SK-N-SH (cell line): ENCODE measurements around the gene RPS6KA2. TPM values are rescaled to one million over a fixed set of nuclear protein-coding genes. Genes with fewer than 3 reads are reported as not detected.

Experiments used
- CTCF ChIA-PET: fragments of 300-600, 350-600 bp; formaldehyde crosslinking; extraction: SDS; loops from one replicate; lab custom pipeline; 2021; lab: Yijun Ruan, JAX
- POLR2A ChIA-PET: fragments of 350-600 bp; sonication (Branson Sonifier 250); formaldehyde crosslinking; extraction: SDS; loops from one replicate; lab custom pipeline; 2020; ENCODE audit warnings: antibody characterized with exemption, inconsistent platforms; lab: Yijun Ruan, JAX
- DNase-seq: peaks from one replicate; pipeline ENCODE4 v3.0.0; 2012
- H2AFZ ChIP-seq: fragments of 200-600 bp; sonication (generic); 2 replicates; pipeline ENCODE4 v1.8.1; 2016; ENCODE audit warnings: antibody characterized with exemption, mild to moderate bottlenecking, low read depth
- H3F3A ChIP-seq: fragments of 200-600 bp; sonication (generic); replicated peaks from 2 replicates; pipeline ENCODE3; 2016; ENCODE audit warnings: antibody characterized with exemption, mild to moderate bottlenecking; ENCODE audit not compliant: insufficient read depth
- H3K27ac ChIP-seq, 2 experiments: fragments of 200-500 bp in 1 of 2; fragments of 200-600 bp in 1 of 2; sonication (Bioruptor generic) in 1 of 2; sonication (generic), shearing (Covaris generic) in 1 of 2; 2 replicates each; pipeline versions ENCODE4 v1.5.1 to v1.6.1; 2014 to 2016; ENCODE audit warnings: low read depth in 2 of 2, inconsistent platforms in 1 of 2, low read length in 1 of 2, mild to moderate bottlenecking in 1 of 2, mixed read lengths in 1 of 2
- H3K27me3 ChIP-seq: fragments of 200-600 bp; sonication (generic), shearing (Covaris generic); 2 replicates; pipeline ENCODE4 v1.6.1; 2016; ENCODE audit warnings: mixed run types; ENCODE audit not compliant: insufficient read depth
- H3K36me3 ChIP-seq, 2 experiments: fragments of 200-500 bp in 1 of 2; fragments of 200-600 bp in 1 of 2; sonication (Bioruptor generic) in 1 of 2; sonication (generic) in 1 of 2; replicated peaks in 1 of 2; 2 replicates each; pipeline versions ENCODE3 to v1.5.1; 2014 to 2016; ENCODE audit warnings: low read length in 1 of 2, mild to moderate bottlenecking in 1 of 2; ENCODE audit not compliant: insufficient read depth in 2 of 2, control insufficient read depth in 1 of 2
- H3K4me1 ChIP-seq, 2 experiments: fragments of 200-500 bp in 1 of 2; fragments of 200-600 bp in 1 of 2; sonication (Bioruptor generic) in 1 of 2; sonication (generic), shearing (Covaris generic) in 1 of 2; 2 replicates each; pipeline versions ENCODE4 v1.5.1 to v1.6.1; 2014 to 2016; ENCODE audit warnings: low read depth in 1 of 2, low read length in 1 of 2, mixed run types in 1 of 2; ENCODE audit not compliant: insufficient read depth in 2 of 2, control insufficient read depth in 1 of 2
- H3K4me2 ChIP-seq: fragments of 200-600 bp; sonication (generic), shearing (Covaris generic); 2 replicates; pipeline ENCODE4 v1.6.1; 2017; ENCODE audit warnings: mixed run types
- H3K4me3 ChIP-seq, 2 experiments: fragments of 200-500 bp in 1 of 2; fragments of 200-600 bp in 1 of 2; sonication (Bioruptor generic) in 1 of 2; sonication (generic), shearing (Covaris generic) in 1 of 2; 2 replicates each; pipeline versions ENCODE4 v1.5.1 to v1.8.1; 2014 to 2016; ENCODE audit warnings: low read depth in 2 of 2, inconsistent platforms in 1 of 2, low read length in 1 of 2, mild to moderate bottlenecking in 1 of 2, mixed read lengths in 1 of 2, moderate library complexity in 1 of 2
- H3K79me2 ChIP-seq: fragments of 200-600 bp; sonication (generic); 2 replicates; pipeline ENCODE4 v1.8.1; 2017; ENCODE audit warnings: mild to moderate bottlenecking; ENCODE audit not compliant: insufficient read depth
- H3K9ac ChIP-seq: fragments of 200-600 bp; sonication (generic); 2 replicates; pipeline ENCODE4 v1.6.1; 2017; ENCODE audit warnings: mixed run types
- H3K9me2 ChIP-seq: fragments of 200-600 bp; sonication (generic); 2 replicates; pipeline ENCODE4 v1.6.1; 2017; ENCODE audit warnings: mixed run types
- H3K9me3 ChIP-seq: fragments of 200-600 bp; sonication (generic); 2 replicates; pipeline ENCODE4 v1.6.1; 2017; ENCODE audit warnings: mixed run types, mild to moderate bottlenecking, moderate library complexity
- H4K20me1 ChIP-seq: fragments of 200-600 bp; sonication (generic); 2 replicates; pipeline ENCODE4 v1.6.1; 2017; ENCODE audit warnings: mild to moderate bottlenecking, mixed run types; ENCODE audit not compliant: insufficient read depth
- CHD2 ChIP-seq: fragments of 150-350 bp; IDR thresholded peaks from 2 replicates; pipeline ENCODE4 v1.6.1; 2018; ENCODE audit warnings: low read length; ENCODE audit not compliant: partially characterized antibody
- EP300 ChIP-seq, 2 experiments: IDR thresholded peaks; 2 replicates each; pipeline versions ENCODE4 v1.4.0 to v1.6.1; 2012; ENCODE audit warnings: borderline replicate concordance in 1 of 2, low read depth in 1 of 2, low read length in 1 of 2
- EZH2phosphoT487 ChIP-seq: fragments of 200-600 bp; sonication (generic); IDR thresholded peaks from 2 replicates; pipeline ENCODE4 v1.6.1; 2017; ENCODE audit warnings: low read depth, mixed run types, mild to moderate bottlenecking, antibody characterized with exemption, moderate library complexity, borderline replicate concordance
- FOSL2 ChIP-seq: IDR thresholded peaks from 2 replicates; pipeline ENCODE4 v1.4.0; 2012; ENCODE audit warnings: low read depth, mild to moderate bottlenecking, moderate library complexity, borderline replicate concordance
- GATA2 ChIP-seq: sonication (generic); formaldehyde crosslinking; IDR thresholded peaks from 2 replicates; pipeline ENCODE4 v1.5.0; 2020; ENCODE audit warnings: mild to moderate bottlenecking, missing genetic modification reagents
- RFX5 ChIP-seq: IDR thresholded peaks from 2 replicates; pipeline ENCODE4 v1.6.1; 2012; ENCODE audit warnings: mild to moderate bottlenecking, improper control_type of control experiment, low read length
- RXRA ChIP-seq: IDR thresholded peaks from 2 replicates; pipeline ENCODE4 v1.4.0; 2012; ENCODE audit warnings: low read depth, mild to moderate bottlenecking, borderline replicate concordance
- SIN3A ChIP-seq: IDR thresholded peaks from 2 replicates; pipeline ENCODE4 v1.6.1; 2012; ENCODE audit warnings: low read depth, mild to moderate bottlenecking, low read length, moderate library complexity, borderline replicate concordance
- SMC3 ChIP-seq: IDR thresholded peaks from 2 replicates; pipeline ENCODE4 v1.6.1; 2012; ENCODE audit warnings: low read depth, low read length, improper control_type of control experiment
- TEAD4 ChIP-seq: IDR thresholded peaks from 2 replicates; pipeline ENCODE4 v1.4.0; 2012; ENCODE audit warnings: mild to moderate bottlenecking, borderline replicate concordance; ENCODE audit not compliant: insufficient read depth
- WGBS: methylation state at CpG from one replicate; pipeline ENCODE4 v1.1.6; 2017; ENCODE audit warnings: low lambda C conversion rate; 5-methylcytosine and 5-hydroxymethylcytosine counted together
- polyA plus RNA-seq, 3 experiments: library from polyadenylated mRNA; depleted of rRNA; stranded (reverse); fragments of >200 nt; gene quantifications; 2 replicates each; pipeline ENCODE4 v1.2.3, GENCODE V29; 2012
- TF ChIP-seq, protein P1 (sequence below): fragments of 150-350 bp; IDR thresholded peaks from 2 replicates; pipeline ENCODE4 v1.6.1; 2016; ENCODE audit warnings: mild to moderate bottlenecking, low read depth, low read length
- TF ChIP-seq, protein P2 (sequence below): IDR thresholded peaks from 2 replicates; pipeline ENCODE4 v1.4.0; 2012; ENCODE audit warnings: low read depth, borderline replicate concordance
- TF ChIP-seq, protein P3 (sequence below): IDR thresholded peaks from 2 replicates; pipeline ENCODE4; 2012
- TF ChIP-seq, protein P4 (sequence below): IDR thresholded peaks from 2 replicates; pipeline ENCODE4 v1.4.0; 2012; ENCODE audit warnings: low read depth, borderline replicate concordance

Gene RPS6KA2
- polyA plus RNA-seq, 1 of the 3 experiments (the other 2 are of a cell fraction), result 59.5 TPM

DNA sequence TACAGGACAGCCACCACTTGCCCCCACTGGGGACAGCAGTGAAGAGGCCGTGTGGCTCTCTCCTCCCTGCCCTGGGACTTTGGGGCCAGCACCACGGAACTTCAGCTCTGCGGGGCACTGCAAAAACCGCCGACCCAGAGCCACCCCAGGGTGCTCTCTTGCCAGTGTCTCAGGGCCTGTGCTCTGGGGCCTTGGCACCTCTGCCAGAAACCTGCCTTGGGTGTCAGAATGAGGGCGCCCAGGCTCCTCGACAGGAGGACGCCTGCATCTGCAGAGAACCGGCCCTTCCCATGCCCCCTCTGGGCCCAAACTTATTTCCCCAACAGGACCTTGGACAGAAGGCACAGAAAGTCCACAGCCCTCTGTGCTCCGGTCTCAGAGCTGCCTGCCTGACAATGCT lies 167.1 kb downstream of the RPS6KA2 start:
- TF ChIP-seq, protein P1, sequence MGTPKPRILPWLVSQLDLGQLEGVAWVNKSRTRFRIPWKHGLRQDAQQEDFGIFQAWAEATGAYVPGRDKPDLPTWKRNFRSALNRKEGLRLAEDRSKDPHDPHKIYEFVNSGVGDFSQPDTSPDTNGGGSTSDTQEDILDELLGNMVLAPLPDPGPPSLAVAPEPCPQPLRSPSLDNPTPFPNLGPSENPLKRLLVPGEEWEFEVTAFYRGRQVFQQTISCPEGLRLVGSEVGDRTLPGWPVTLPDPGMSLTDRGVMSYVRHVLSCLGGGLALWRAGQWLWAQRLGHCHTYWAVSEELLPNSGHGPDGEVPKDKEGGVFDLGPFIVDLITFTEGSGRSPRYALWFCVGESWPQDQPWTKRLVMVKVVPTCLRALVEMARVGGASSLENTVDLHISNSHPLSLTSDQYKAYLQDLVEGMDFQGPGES, result no peak
- no peak for TF ChIP-seq TEAD4
- TF ChIP-seq SIN3A, result no peak
- no peak for TF ChIP-seq GATA2
- TF ChIP-seq, protein P2, sequence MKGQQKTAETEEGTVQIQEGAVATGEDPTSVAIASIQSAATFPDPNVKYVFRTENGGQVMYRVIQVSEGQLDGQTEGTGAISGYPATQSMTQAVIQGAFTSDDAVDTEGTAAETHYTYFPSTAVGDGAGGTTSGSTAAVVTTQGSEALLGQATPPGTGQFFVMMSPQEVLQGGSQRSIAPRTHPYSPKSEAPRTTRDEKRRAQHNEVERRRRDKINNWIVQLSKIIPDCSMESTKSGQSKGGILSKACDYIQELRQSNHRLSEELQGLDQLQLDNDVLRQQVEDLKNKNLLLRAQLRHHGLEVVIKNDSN, result no peak
- TF ChIP-seq EZH2phosphoT487, result no peak
- TF ChIP-seq RFX5, result no peak
- TF ChIP-seq, protein P3, sequence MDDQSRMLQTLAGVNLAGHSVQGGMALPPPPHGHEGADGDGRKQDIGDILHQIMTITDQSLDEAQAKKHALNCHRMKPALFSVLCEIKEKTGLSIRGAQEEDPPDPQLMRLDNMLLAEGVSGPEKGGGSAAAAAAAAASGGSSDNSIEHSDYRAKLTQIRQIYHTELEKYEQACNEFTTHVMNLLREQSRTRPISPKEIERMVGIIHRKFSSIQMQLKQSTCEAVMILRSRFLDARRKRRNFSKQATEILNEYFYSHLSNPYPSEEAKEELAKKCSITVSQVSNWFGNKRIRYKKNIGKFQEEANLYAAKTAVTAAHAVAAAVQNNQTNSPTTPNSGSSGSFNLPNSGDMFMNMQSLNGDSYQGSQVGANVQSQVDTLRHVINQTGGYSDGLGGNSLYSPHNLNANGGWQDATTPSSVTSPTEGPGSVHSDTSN, result no peak
- TF ChIP-seq, protein P4, sequence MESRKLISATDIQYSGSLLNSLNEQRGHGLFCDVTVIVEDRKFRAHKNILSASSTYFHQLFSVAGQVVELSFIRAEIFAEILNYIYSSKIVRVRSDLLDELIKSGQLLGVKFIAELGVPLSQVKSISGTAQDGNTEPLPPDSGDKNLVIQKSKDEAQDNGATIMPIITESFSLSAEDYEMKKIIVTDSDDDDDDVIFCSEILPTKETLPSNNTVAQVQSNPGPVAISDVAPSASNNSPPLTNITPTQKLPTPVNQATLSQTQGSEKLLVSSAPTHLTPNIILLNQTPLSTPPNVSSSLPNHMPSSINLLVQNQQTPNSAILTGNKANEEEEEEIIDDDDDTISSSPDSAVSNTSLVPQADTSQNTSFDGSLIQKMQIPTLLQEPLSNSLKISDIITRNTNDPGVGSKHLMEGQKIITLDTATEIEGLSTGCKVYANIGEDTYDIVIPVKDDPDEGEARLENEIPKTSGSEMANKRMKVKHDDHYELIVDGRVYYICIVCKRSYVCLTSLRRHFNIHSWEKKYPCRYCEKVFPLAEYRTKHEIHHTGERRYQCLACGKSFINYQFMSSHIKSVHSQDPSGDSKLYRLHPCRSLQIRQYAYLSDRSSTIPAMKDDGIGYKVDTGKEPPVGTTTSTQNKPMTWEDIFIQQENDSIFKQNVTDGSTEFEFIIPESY, result no peak
- no peak for TF ChIP-seq SMC3
- TF ChIP-seq EP300 (IDR thresholded peaks at IDR 0.05; ENCODE audit: borderline replicate concordance in 1 of 2, low read depth in 1 of 2, low read length in 1 of 2), result no peak
- TF ChIP-seq RXRA, result no peak
- no peak for TF ChIP-seq CHD2
- no peak for TF ChIP-seq FOSL2
- no peaks in the 10 kb centered on the region for H4K20me1 ChIP-seq
- H3K9me3 ChIP-seq, result no peaks in the 10 kb centered on the region
- H3F3A ChIP-seq, result no peaks in the 10 kb centered on the region
- no peak overlapping the region for H3K9ac ChIP-seq
- H3K4me1 ChIP-seq, result peaks cover 0 to 29% of the 10 kb centered on the region in 2 experiments; a peak in 1 of 4 replicates
- ChIA-PET POLR2A (interaction anchor here (0.6 to 1.5 kb wide), 2 partner anchors 22 to 31 kb away, joined by 3 to 5 read pairs; no protein-coding TSS in a partner anchor), CTCF (interaction anchor here (1.2 kb wide), 1 partner anchor 79 kb away, joined by 3 read pairs; no protein-coding TSS in a partner anchor)
- peaks cover 25 to 66% of the 10 kb centered on the region in 2 experiments for H3K36me3 ChIP-seq
- no peak for DNase-seq
- H3K4me3 ChIP-seq, result no peak overlapping the region
- no peak overlapping the region for H3K4me2 ChIP-seq
- no peaks in the 10 kb centered on the region for H3K27me3 ChIP-seq
- no peaks in the 10 kb centered on the region for H3K9me2 ChIP-seq
- 94% methylated on average over 2 of the region's 10 CpGs for WGBS
- peak overlapping the region in 1 of 2 experiments; percentile 89; a peak in 2 of 4 replicates for H3K27ac ChIP-seq
- H2AFZ ChIP-seq, result no peak overlapping the region
- no peaks in the 10 kb centered on the region for H3K79me2 ChIP-seq
